Osteocyte (in vitro differentiated cells): ENCODE results near the gene KRTAP5-10. TPM values are rescaled to one million over a fixed set of nuclear protein-coding genes. Genes with fewer than 3 reads are reported as not detected.
A peak's percentile ranks its signal among the peaks of the same experiment; 100 is the strongest.
"Not testable (repeated sequence)": the region's sequence is repeated elsewhere in the genome, so short reads cannot be mapped to it uniquely, and the experiment has no call there.

Experiments
- DNase-seq: peaks from one replicate; pipeline ENCODE4 v3.0.0; 2021; ENCODE audit warnings: mixed read lengths; ENCODE audit not compliant: unreplicated experiment; ENCODE audit errors: extremely low spot score
- H3K27ac Mint-ChIP-seq: one replicate; pipeline ENCODE4 v1.8.0; 2021; ENCODE audit warnings: mild to moderate bottlenecking, mixed read lengths; ENCODE audit not compliant: unreplicated experiment
- H3K27me3 Mint-ChIP-seq: one replicate; pipeline ENCODE4 v1.8.0; 2021; ENCODE audit warnings: mixed read lengths; ENCODE audit not compliant: unreplicated experiment
- H3K36me3 Mint-ChIP-seq: one replicate; pipeline ENCODE4 v1.8.0; 2021; ENCODE audit warnings: mixed read lengths; ENCODE audit not compliant: unreplicated experiment
- H3K4me1 Mint-ChIP-seq: one replicate; pipeline ENCODE4 v1.8.0; 2021; ENCODE audit warnings: mixed read lengths; ENCODE audit not compliant: unreplicated experiment
- H3K4me3 Mint-ChIP-seq: one replicate; pipeline ENCODE4 v1.8.0; 2021; ENCODE audit warnings: mild to moderate bottlenecking, moderate library complexity, mixed read lengths; ENCODE audit not compliant: unreplicated experiment
- H3K9me3 Mint-ChIP-seq: one replicate; pipeline ENCODE4 v1.8.0; 2021; ENCODE audit warnings: mixed read lengths; ENCODE audit not compliant: unreplicated experiment
- total RNA-seq: library from RNA; stranded (reverse); gene quantifications from 2 replicates; pipeline ENCODE4 v1.2.1, GENCODE V29; 2021
- TF ChIP-seq, protein P1 (sequence below): fragments of 200-600 bp; sonication (generic); IDR thresholded peaks from 2 replicates; pipeline ENCODE4 v1.5.0; 2021; ENCODE audit warnings: antibody characterized with exemption, mild to moderate bottlenecking, moderate library complexity

The KRTAP5-10 gene
- total RNA-seq, 1 donor from 2014 or later, result 0.30 TPM

DNA sequence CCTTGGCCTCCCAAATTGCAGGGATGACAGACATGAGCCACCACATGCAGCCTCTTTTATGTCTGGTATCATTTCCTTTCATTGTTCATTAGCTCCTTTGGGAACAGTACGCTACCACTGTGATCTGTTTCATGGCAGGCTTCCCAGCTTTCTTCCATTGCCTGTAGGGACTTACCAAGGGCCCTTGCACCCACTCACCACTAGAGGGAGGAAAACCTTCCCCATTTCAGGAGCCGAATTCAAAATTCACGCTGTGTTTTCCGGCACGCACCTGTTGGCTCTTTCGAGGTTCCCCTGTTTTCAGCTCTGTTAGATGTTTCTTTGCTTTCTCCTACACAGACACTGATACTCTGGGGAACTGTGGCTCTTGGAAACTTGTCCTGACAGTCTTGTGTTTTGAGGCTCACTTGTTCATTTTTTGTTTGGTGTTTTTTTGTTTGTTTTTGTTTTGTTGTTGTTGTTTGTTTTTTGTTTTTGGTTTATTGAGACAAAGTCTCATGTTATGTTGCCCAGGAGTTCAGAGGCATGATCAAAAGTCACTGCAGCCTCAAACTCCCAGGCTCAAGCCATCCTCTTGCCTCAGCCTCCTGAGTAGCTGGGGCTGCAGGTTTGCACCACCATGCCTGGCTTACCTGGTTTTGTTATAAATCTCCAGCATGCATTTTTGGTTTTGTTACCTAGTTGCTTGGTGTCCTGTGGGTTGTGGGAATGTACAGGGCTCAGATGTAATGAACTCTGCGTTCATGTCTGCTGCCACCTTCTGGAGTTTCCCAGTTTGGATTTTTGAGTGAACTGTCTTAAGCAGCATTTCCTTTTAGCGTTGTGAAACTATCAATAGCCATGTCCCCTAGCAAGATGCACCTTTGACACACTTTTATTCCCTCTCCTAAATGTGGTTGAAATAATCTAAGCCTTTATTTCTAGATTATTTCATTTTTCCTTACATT is 15.0 kb downstream of the KRTAP5-10 start:
- Mint-ChIP-seq H3K9me3 (no peaks in the 10 kb centered on the region), H3K4me3 (no peak overlapping the region), H3K27me3 (peaks cover 24% of the 10 kb centered on the region), H3K4me1 (no peaks in the 10 kb centered on the region), H3K27ac (no peak overlapping the region), H3K36me3 (no peaks in the 10 kb centered on the region)
- TF ChIP-seq, protein P1, sequence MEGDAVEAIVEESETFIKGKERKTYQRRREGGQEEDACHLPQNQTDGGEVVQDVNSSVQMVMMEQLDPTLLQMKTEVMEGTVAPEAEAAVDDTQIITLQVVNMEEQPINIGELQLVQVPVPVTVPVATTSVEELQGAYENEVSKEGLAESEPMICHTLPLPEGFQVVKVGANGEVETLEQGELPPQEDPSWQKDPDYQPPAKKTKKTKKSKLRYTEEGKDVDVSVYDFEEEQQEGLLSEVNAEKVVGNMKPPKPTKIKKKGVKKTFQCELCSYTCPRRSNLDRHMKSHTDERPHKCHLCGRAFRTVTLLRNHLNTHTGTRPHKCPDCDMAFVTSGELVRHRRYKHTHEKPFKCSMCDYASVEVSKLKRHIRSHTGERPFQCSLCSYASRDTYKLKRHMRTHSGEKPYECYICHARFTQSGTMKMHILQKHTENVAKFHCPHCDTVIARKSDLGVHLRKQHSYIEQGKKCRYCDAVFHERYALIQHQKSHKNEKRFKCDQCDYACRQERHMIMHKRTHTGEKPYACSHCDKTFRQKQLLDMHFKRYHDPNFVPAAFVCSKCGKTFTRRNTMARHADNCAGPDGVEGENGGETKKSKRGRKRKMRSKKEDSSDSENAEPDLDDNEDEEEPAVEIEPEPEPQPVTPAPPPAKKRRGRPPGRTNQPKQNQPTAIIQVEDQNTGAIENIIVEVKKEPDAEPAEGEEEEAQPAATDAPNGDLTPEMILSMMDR, result peak; percentile 81
- DNase-seq, result no peak

DNA sequence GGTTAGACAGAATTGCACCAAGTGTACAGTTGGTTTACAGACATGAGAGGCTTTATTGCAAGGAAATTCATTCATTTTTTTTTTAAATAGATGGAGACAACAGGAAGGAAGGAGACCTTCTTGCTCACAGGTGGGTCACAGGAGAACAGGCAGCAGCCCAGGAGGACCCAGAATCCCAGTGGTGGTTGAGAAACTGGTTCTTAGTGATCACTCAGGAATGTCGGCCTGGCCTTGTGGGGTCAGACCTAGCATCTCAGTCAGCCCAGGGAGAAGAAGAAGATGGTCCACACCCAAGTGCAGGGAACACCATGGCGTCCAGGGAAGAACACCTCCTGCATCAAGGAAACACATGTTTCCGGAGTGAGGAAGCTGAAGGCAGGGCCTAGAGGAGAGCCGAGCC is 16.5 kb downstream of the KRTAP5-10 start:
- Mint-ChIP-seq H3K9me3 (no peaks in the 10 kb centered on the region), H3K27me3 (peaks cover 28% of the 10 kb centered on the region), H3K4me1 (no peaks in the 10 kb centered on the region), H3K36me3 (no peaks in the 10 kb centered on the region), H3K4me3 (no peak overlapping the region), H3K27ac (no peak overlapping the region)
- TF ChIP-seq, protein P1, result no peak
- no peak for DNase-seq

DNA sequence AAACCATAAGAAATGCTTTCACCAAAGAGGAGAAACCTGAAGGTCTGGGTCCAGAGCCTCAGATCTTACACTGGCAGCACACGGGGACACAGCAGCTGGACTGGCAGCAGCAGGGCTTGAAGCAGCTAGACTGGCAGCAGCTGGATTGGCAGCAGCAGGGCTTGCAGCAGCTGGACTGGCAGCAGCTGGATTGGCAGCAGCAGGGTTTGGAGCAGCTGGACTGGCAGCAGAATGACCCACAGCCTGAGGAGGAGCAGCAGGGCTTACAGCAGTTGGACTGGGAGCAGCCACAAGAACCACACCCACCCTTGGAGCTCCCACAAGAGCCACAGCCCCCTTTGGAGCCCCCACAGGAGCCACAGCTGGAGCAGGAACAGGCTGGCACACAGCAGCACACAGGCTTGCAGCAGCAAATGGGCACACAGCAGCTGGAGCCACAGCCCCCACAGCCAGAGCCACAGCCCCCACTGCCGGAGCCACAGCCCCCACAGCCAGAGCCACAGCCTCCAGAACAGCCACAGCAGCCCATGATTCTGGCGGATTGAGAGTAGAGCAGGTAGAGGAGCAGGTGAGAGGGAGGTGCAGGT is 17.0 kb downstream of the KRTAP5-10 start, which contains the start of gene KRTAP5-11:
Gene KRTAP5-11, minus strand, starts transcription at position 567 of the 587 bp plus-strand sequence. Its CDS starts 38 bp downstream, at position 529.
- Mint-ChIP-seq H3K27ac (no peak within 1 kb of the TSS), H3K4me3 (no peak within 1 kb of the TSS), H3K36me3 (no peaks in the 10 kb centered on the region), H3K4me1 (no peaks in the 10 kb centered on the region), H3K9me3 (no peaks in the 10 kb centered on the region), H3K27me3 (peaks cover 28% of the 10 kb centered on the region)
- no peak for DNase-seq
- TF ChIP-seq, protein P1, result no peak

DNA sequence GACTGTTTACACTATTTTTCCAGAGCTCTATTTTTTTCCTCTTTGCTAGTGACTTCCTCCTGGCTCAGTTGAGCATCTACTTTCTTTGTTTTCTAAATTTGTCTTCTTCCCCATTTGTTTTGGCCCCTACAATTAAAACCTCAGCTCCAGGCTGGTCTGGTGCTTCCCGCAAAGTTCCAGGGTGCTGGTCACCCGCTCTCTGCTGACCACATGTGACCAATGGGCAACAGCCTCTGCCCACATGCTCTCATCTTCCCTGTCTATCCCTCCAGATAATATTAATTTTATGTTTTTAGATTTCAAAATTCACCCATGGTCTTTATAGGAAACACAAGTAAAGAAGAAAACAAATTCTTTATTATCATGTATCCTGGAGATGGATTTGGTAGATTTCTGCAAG is 17.6 kb downstream of the KRTAP5-10 start:
- H3K27me3 Mint-ChIP-seq, result peaks cover 28% of the 10 kb centered on the region
- H3K4me1 Mint-ChIP-seq, H3K36me3 Mint-ChIP-seq, DNase-seq, H3K4me3 Mint-ChIP-seq, H3K27ac Mint-ChIP-seq, H3K9me3 Mint-ChIP-seq: not testable (repeated sequence)

DNA sequence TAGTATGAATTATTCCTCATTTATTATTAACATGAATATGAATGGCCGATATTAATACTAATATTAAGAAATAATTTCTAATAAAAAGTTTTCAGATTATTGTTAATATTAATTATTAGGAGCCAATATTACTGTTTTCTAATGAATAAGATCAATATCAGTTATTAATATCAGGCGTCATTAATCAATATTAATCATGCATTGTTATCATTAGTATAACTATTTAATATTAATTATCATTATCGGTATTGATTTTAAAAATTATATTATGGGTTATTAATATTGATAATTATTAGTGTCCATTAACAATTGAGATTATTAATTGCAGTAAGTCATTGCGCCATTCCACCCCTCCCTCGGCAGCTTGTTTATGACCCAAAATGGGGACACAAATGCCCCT is 20.3 kb downstream of the KRTAP5-10 start:
- H3K9me3 Mint-ChIP-seq, H3K27ac Mint-ChIP-seq, DNase-seq, H3K4me1 Mint-ChIP-seq, H3K4me3 Mint-ChIP-seq, H3K36me3 Mint-ChIP-seq: not testable (repeated sequence)
- peaks cover 23% of the 10 kb centered on the region for H3K27me3 Mint-ChIP-seq

DNA sequence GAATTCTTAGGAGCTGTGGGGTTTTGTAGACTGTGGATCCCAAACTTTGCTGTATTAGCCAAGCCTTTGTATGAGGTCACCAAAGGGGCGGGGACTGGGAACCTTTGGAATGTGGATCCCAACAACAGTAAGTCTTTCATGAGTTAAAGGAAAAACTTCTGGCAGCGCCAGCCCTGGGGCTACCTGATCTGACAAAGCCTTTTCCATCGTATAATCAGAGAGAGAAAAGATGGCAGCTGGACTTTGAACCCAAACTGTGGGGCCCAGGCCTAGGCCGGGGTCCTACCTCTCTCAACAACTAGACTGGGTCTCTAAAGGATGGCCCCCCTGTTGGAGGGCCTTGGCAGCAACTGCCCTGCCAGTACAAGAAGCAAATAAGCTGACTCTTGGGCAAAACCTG is 23.0 kb downstream of the KRTAP5-10 start:
- not testable (repeated sequence) for DNase-seq, H3K36me3 Mint-ChIP-seq, H3K4me3 Mint-ChIP-seq, H3K27me3 Mint-ChIP-seq, H3K4me1 Mint-ChIP-seq, H3K27ac Mint-ChIP-seq, H3K9me3 Mint-ChIP-seq

DNA sequence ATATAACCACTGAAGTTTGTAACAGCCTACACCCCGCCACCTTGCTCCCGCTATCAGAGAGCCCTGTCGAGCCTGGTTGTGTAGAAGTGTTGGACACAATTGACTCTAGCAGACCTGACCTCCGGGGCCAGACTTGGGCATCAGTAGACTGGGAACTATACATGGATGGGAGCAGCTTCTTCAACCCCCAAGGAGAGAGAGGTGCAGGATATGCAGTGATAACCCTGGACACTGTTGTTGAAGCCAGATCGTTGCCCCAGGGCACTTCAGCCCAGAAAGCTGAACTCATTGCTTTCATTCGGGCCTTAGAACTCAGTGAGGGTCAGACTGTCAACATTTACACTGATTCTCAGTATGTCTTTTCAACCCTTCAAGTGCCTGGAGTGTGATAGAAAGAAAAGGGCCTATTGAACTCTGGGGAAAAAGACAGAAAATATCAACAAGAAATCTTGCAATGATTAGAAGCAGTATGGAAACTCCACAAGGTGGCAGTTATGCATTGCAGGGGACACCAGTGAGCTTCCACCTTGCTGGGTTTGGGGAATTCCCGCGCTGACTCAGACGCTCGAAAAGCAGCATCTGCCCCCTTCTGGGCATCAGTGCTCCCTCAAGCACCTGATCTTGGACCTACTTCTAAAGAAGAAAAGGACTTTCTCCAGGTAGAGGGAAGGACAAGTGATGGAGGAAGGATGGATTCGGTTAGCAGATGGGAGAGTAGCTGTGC is 23.6 kb downstream of the KRTAP5-10 start:
- H3K27me3 Mint-ChIP-seq, result peaks cover 11% of the 10 kb centered on the region
- not testable (repeated sequence) for H3K4me1 Mint-ChIP-seq, H3K36me3 Mint-ChIP-seq, H3K9me3 Mint-ChIP-seq, H3K4me3 Mint-ChIP-seq, DNase-seq, H3K27ac Mint-ChIP-seq

DNA sequence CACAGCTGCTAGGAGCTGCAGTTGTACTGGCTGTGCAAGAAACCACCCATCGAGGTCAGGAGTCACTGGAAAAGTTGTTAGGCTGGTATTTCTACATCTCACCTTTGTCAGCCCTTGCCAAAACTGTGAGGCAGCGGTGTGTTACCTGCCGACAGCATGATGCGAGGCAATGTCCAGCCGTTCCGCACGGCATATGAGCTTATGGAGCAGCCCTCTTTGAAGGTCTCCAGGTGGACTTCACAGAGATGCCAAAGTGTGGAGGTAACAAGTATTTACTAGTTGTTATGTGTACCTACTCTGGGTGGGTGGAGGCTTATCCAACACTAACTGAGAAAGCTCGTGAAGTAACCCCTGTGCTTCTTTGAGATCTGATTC is 24.2 kb downstream of the KRTAP5-10 start:
- not testable (repeated sequence) for H3K27ac Mint-ChIP-seq, H3K4me3 Mint-ChIP-seq, H3K9me3 Mint-ChIP-seq, H3K36me3 Mint-ChIP-seq, DNase-seq, H3K4me1 Mint-ChIP-seq
- peaks cover 11% of the 10 kb centered on the region for H3K27me3 Mint-ChIP-seq

DNA sequence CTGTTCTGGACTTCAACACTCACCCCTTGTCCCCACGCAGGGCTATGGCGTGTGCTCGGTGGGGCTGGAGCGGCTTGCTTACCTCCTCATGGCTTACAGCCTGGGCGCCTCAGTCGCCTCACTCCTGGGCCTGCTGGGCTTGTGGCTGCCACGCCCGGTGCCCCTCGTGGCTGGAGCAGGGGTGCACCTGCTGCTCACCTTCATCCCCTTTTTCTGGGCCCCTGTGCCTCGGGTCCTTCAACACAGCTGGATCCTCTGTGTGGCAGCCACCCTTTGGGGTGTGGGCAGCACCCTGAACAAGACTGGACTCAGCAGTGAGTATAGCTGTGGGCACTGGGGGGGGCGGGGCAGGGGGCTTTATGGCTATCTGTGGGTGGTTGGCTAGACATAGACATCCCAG is 37.9 kb downstream of the KRTAP5-10 start:
- DNase-seq, H3K9me3 Mint-ChIP-seq, H3K27ac Mint-ChIP-seq, H3K4me3 Mint-ChIP-seq, H3K36me3 Mint-ChIP-seq, H3K4me1 Mint-ChIP-seq: not testable (repeated sequence)
- H3K27me3 Mint-ChIP-seq, result peaks cover 36% of the 10 kb centered on the region
